ENCODE data around the gene ADAMTS6.

DNA sequence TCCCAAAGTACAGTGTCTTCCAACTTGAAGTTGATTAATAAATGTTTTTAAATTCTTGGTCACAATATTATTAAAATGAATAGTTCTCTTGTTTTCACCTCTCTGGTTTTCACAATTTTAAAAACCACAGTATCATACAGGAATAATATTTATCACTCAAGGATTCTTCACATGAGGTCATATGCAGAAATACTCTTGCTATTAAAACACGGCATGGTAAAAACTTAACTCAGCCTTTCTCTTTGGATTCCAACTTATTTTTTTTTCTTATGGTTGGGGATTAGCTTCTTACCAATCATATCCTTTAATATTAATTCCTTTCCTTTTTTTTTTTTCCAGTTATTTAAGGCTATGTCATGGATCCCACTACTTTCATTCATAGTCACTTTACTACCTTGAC is 289.4 kb downstream of the ADAMTS6 start:
- TF ChIP-seq, protein P1, sequence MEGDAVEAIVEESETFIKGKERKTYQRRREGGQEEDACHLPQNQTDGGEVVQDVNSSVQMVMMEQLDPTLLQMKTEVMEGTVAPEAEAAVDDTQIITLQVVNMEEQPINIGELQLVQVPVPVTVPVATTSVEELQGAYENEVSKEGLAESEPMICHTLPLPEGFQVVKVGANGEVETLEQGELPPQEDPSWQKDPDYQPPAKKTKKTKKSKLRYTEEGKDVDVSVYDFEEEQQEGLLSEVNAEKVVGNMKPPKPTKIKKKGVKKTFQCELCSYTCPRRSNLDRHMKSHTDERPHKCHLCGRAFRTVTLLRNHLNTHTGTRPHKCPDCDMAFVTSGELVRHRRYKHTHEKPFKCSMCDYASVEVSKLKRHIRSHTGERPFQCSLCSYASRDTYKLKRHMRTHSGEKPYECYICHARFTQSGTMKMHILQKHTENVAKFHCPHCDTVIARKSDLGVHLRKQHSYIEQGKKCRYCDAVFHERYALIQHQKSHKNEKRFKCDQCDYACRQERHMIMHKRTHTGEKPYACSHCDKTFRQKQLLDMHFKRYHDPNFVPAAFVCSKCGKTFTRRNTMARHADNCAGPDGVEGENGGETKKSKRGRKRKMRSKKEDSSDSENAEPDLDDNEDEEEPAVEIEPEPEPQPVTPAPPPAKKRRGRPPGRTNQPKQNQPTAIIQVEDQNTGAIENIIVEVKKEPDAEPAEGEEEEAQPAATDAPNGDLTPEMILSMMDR (IDR thresholded peaks at IDR 0.05; ENCODE audit: insufficient read depth, low read length), result no peak
- TF ChIP-seq, protein P2, sequence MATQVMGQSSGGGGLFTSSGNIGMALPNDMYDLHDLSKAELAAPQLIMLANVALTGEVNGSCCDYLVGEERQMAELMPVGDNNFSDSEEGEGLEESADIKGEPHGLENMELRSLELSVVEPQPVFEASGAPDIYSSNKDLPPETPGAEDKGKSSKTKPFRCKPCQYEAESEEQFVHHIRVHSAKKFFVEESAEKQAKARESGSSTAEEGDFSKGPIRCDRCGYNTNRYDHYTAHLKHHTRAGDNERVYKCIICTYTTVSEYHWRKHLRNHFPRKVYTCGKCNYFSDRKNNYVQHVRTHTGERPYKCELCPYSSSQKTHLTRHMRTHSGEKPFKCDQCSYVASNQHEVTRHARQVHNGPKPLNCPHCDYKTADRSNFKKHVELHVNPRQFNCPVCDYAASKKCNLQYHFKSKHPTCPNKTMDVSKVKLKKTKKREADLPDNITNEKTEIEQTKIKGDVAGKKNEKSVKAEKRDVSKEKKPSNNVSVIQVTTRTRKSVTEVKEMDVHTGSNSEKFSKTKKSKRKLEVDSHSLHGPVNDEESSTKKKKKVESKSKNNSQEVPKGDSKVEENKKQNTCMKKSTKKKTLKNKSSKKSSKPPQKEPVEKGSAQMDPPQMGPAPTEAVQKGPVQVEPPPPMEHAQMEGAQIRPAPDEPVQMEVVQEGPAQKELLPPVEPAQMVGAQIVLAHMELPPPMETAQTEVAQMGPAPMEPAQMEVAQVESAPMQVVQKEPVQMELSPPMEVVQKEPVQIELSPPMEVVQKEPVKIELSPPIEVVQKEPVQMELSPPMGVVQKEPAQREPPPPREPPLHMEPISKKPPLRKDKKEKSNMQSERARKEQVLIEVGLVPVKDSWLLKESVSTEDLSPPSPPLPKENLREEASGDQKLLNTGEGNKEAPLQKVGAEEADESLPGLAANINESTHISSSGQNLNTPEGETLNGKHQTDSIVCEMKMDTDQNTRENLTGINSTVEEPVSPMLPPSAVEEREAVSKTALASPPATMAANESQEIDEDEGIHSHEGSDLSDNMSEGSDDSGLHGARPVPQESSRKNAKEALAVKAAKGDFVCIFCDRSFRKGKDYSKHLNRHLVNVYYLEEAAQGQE (IDR thresholded peaks at IDR 0.05; ENCODE audit: insufficient replicate concordance, low read depth), result no peak
